ENCODE measurements around the gene FPR1.

Gene FPR1

DNA sequence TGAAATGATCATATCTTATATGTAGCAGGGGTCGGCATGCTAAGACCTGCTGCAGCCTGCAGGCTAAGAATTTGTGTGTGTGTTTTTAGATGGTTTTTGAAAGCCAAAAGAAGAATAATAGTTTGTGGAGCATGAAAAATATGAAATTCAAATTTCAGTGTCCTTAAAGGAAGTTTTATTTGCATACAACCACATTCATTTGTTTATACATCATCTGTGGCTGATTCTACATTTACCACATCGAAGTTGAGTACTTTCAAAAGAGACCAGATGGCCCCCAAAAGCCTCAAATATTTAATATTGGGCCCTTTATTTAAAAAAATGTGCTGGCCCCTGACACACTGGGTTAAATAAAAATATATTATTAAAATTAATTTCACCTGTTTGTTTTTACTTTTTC, 29.2 kb downstream of the FPR1 start:
- TF ChIP-seq, protein P1, sequence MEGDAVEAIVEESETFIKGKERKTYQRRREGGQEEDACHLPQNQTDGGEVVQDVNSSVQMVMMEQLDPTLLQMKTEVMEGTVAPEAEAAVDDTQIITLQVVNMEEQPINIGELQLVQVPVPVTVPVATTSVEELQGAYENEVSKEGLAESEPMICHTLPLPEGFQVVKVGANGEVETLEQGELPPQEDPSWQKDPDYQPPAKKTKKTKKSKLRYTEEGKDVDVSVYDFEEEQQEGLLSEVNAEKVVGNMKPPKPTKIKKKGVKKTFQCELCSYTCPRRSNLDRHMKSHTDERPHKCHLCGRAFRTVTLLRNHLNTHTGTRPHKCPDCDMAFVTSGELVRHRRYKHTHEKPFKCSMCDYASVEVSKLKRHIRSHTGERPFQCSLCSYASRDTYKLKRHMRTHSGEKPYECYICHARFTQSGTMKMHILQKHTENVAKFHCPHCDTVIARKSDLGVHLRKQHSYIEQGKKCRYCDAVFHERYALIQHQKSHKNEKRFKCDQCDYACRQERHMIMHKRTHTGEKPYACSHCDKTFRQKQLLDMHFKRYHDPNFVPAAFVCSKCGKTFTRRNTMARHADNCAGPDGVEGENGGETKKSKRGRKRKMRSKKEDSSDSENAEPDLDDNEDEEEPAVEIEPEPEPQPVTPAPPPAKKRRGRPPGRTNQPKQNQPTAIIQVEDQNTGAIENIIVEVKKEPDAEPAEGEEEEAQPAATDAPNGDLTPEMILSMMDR (IDR thresholded peaks at IDR 0.05; ENCODE audit: low read depth, low read length): no peak
- DNase-seq (ENCODE audit: extremely low read depth, low read depth): no peak

DNA sequence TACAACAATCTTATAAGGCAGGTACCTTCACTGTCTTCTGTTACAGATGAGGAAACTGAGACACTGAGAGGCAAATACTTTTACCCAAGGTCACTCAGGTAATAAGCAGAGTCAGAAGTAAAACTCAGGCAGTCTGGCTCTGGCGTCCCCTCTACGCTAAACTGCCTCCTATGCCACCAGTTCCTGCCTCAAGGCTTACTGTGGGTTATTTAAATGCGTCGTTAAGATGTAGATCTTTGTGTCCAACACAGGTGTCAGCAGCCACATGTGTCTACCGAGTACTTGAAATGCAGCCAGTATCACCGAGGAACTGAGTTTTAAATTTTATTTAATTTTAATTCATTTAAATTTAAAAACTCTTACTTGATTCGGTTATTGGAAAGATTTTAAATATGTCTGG, 29.8 kb downstream of the FPR1 start:
- TF ChIP-seq, protein P1 (IDR thresholded peaks at IDR 0.05; ENCODE audit: low read depth, low read length): no peak
- no peak for DNase-seq (ENCODE audit: extremely low read depth, low read depth)

DNA sequence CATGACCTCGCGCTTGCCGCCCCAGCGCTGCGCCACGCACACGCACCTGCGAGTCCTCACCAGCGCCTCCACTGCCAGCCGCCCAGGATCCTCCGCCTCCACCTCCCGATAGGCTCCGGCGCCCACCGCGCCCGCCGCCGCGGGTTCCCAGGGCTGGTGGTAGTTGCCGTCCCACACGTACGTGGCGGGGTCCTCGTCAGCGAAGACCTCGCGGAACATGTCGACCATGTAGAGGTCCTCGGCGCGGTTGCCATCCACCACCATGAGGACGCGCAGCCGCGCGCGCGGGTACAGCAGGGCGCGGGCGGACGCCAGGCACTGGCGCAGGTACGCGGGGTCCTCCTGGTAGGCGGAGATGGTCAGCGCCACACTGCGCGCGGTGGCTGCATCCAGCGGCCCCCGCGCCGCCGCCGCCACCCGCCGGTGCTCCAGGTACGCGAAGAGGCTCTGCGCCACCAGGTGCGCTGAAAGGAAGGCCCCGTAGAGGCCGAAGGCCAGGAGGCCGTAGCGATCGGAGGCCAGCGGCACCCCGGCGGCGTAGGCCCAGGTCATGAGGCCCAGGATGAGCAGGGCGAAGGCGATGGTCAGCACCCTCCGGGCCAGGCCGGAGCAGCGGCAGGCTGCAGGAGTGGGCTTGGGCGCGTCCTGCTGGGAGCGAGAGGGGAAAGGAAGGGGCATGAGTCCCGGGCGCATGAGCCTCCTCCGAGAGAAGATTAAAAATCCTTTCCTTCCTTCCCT, 32.3 kb downstream of the FPR1 start:
- no peak for DNase-seq (ENCODE audit: extremely low read depth, low read depth)

DNA sequence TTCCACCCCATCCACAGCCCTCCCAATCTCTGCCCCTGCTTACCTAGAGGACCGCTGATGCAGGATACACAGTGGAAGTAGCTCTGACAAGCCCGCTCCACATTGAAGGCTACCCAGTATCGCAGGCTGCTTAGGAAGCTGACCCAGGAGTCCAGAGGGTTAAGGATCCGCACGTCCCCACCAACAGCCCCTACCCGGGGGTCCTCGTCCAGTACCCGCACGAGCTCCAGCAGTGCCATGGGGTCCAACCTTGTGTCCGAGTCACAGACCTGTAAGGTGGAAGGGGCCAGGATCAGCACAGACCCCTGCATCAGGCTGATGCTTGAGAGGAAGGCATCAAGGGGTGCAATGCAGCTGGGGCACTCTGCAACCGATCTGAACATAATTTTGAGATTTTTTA, 34.8 kb downstream of the FPR1 start:
- no peak for DNase-seq (ENCODE audit: extremely low read depth, low read depth)
- TF ChIP-seq, protein P1 (IDR thresholded peaks at IDR 0.05; ENCODE audit: low read depth, low read length): no peak

More for the DNA sequence above, 32.3 kb downstream of the FPR1 start:
- TF ChIP-seq, protein P1 (IDR thresholded peaks at IDR 0.05; ENCODE audit: low read depth, low read length): no peak

DNA sequence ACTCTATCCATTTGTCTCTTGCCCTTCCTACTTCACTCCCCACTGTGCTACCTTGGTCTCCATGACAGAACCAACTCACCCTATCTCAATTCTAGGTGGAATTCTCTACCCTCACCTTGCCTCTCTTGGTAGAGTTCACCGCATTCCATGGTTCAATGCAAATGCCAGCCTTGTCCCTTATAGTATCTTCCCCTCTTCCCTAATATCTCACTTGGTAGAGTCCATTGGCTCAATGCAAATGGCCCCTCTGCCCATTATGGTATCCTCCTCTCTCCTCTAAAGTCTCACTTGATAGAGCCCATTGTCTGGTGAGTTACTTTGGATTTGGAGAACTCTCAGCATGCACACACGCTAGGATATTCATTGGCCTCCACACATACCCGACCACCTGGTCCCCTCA, 35.8 kb downstream of the FPR1 start:
- TF ChIP-seq, protein P1 (IDR thresholded peaks at IDR 0.05; ENCODE audit: low read depth, low read length): no peak
- no peak for DNase-seq (ENCODE audit: extremely low read depth, low read depth)

DNA sequence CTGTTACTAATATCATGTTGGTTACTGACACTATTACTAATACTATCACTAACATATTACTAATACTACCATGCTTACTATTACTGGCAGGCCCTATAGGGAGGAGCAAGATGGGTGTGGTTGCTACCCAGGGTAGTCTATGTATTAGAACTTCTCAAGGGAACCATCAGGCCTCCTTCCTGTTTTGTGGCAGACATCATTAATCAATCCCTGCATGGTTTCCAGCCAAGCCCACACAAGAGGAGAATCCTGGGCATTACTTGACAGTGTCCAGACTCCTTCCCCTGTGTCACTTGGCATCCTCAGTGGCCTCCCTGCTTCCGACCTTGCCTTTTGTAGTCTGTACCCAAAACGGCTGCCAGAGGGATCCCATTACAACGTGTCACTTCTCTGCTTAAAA, 36.8 kb downstream of the FPR1 start:
- no peak for DNase-seq (ENCODE audit: extremely low read depth, low read depth)
- TF ChIP-seq, protein P1 (IDR thresholded peaks at IDR 0.05; ENCODE audit: low read depth, low read length): no peak

DNA sequence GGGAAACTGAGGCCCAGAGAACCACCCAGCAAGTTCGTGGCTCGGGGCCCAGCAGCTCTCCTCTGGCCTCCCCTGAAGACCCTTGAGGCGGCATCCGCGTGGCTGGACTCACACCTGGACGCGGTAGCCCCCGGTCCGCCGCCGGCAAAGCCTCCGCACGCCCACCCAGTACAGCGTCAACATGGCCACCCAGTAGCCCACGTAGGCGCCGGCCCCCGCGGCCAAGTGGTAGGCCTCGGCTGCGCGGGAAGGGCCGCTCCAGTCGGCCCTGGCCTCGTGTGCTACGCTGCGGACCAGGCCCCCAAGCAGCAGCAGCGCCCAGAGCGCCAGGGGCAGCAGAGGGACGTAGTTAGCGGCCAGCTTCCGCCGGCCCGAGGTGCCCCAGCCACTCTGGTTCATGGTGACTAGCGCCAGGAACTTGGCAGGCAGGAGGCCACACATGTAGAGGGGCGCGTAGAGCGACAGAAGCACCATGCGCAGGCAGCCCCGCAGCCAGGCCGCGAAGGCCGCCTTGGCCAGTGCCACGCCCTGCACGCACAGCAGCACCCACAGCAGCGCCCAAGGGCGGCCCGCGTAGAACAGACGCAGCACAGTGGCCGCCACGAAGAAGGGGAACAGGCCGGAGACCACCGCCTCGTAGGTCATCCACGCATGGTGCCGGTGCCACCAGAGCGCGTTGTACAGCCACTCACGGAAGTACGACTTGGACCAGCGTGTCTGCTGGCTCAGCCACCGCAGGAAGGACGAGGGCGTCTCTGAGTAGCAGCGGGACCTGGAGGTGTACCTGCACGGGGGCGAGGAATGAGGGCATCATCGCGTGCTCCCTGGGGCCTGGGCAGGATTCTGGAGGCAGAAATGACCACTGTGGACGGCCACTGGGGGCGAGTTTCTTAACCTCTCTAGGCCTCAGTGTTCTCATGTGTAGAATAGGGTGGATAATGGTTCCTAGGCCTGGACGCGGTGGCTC, 38.1 kb downstream of the FPR1 start:
- no peak for DNase-seq (ENCODE audit: extremely low read depth, low read depth)
- TF ChIP-seq, protein P1 (IDR thresholded peaks at IDR 0.05; ENCODE audit: low read depth, low read length): no peak

All from AG09319 (cell line).